Body of pancreas (tissue), 4 donors: ENCODE measurements around the gene POU2F2. TPM values are rescaled to one million over a fixed set of nuclear protein-coding genes. Genes with fewer than 3 reads are reported as not detected.

ENCODE experiments used
- ATAC-seq: fragments of 150-250 bp; one replicate; pipeline ENCODE4 v1.9.1; 2016
- DNase-seq, 4 donors: peaks; one replicate each; pipeline ENCODE4 v3.0.0-alpha.2; 2019
- H3K27ac ChIP-seq, 4 donors: fragments of 200-600 bp; sonication (generic); 1 replicate in 3 of 4; 2 replicates in 1 of 4; pipeline versions ENCODE4 v1.5.1 to v1.6.1; 2016 to 2019; ENCODE audit warnings: mild to moderate bottlenecking in 1 of 4, mixed read lengths in 1 of 4, moderate library complexity in 1 of 4
- H3K27me3 ChIP-seq, 2 donors: fragments of 200-600 bp; sonication (generic); one replicate each; pipeline ENCODE4 v1.6.0; 2016; ENCODE audit warnings: mild to moderate bottlenecking in 1 of 2
- H3K36me3 ChIP-seq, 2 donors: fragments of 200-600 bp; sonication (generic); replicated peaks in 1 of 2; 2 replicates each; pipeline ENCODE4 v1.5.1; 2016; ENCODE audit warnings: low read depth in 2 of 2; ENCODE audit not compliant: insufficient read depth in 1 of 2
- H3K4me1 ChIP-seq: fragments of 200-600 bp; sonication (generic); one replicate; pipeline ENCODE4 v1.6.0; 2016
- H3K4me3 ChIP-seq, 2 donors: fragments of 200-600 bp; sonication (generic); 1 replicate in 1 of 2; 2 replicates in 1 of 2; pipeline ENCODE4 v1.5.1; 2016 to 2019
- H3K9me3 ChIP-seq, 3 donors: fragments of 200-600 bp; sonication (generic); 1 replicate in 2 of 3; 2 replicates in 1 of 3; pipeline ENCODE4 v1.5.1; 2016
- CTCF ChIP-seq, 7 experiments: fragments of 450-650 bp in 4 of 7; fragments of 200-600 bp in 3 of 7; sonication (generic) in 3 of 7; IDR thresholded peaks; one replicate each; pipeline ENCODE4 v1.5.1; 2016 to 2019; ENCODE audit warnings: antibody characterized with exemption in 7 of 7
- POLR2A ChIP-seq, 3 donors: fragments of 450-650 bp; IDR thresholded peaks; one replicate each; pipeline ENCODE4 v1.6.1; 2016; ENCODE audit warnings: antibody characterized with exemption in 3 of 3, mild to moderate bottlenecking in 2 of 3
- WGBS, 2 donors: methylation state at CpG; one replicate each; pipeline ENCODE4 v1.1.5; 2017; 5-methylcytosine and 5-hydroxymethylcytosine counted together
- intact Hi-C: fragments of 100-400 bp; cut with DNase I; formaldehyde crosslinking; loops from one replicate; pipeline ENCODE4 v1.15.1; 2023
- total RNA-seq, 2 donors: library from RNA; depleted of rRNA; stranded (reverse); fragments of >200 nt; gene quantifications; one replicate each; pipeline ENCODE4 v1.1.0, GENCODE V29; 2016

POU2F2 gene
- total RNA-seq, 2 donors from 2014 or later, result under 0.01 to 1.6 TPM

- H3K4me3 ChIP-seq, result peak overlapping the region in 1 of 2 donors; percentile 18
- peaks cover 13% of the 10 kb centered on the region for H3K4me1 ChIP-seq
- DNase-seq (no peak), ATAC-seq (peak; percentile 62)
- WGBS, 2 donors, result 0% methylated on average over 20 to 30 of the region's 31 CpGs
- no peak overlapping the region for H3K27ac ChIP-seq
- H3K27me3 ChIP-seq, result peaks cover 0 to 28% of the 10 kb centered on the region in 2 donors
- no peaks in the 10 kb centered on the region for H3K36me3 ChIP-seq
- intact Hi-C loops, result no loop called here
- no peaks in the 10 kb centered on the region for H3K9me3 ChIP-seq
- TF ChIP-seq POLR2A (IDR thresholded peaks at IDR 0.05), result no peak
- TF ChIP-seq CTCF (IDR thresholded peaks at IDR 0.05), result no peak
These were observed 44.4 kb upstream of the POU2F2 start for GRCh38 chr19:42176649-42176989.

DNA sequence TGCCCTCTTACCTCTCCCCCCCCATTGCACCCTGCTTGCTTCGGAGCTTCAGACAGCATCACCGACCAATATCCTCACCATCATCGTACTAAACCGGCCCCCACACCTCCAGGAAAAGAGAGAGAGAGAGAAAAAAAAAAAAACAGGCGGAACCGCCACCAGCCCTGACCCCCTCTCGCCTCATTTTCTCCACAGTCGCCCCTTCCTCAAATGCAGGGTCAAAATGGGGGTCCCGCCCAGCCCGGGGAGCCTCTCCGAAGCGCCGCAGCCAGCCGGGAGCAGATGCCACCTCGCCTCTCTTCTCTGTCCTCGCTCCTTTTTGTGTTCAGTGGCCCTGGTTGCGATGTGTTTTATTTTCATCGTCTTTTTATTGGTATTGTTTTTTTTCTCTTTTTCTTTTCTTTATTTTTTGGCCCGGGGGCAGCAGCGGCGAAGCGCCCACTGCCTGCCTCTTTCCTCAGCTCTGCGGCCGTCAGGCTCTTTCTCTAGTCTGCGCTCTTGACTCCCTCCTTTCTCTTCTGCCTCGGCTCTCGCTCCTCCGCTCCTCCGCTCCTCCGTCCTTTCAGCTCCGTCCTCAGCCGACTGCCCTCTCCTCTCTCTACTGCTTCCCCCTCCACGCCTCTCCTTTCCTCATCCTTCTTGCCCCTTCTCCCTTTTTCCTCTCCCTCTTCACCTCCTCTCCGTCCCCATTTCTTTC lies 43.9 kb upstream of the POU2F2 start:
- intact Hi-C loops, result no loop called here
- TF ChIP-seq POLR2A (IDR thresholded peaks at IDR 0.05), result no peak
- H3K4me1 ChIP-seq, result peaks cover 13% of the 10 kb centered on the region
- peak overlapping the region in 1 of 2 donors; percentile 18 for H3K4me3 ChIP-seq
- no peaks in the 10 kb centered on the region for H3K9me3 ChIP-seq
- 4 to 5% methylated on average over 34 of the region's 34 CpGs for WGBS, 2 donors
- H3K27ac ChIP-seq, result no peak overlapping the region
- no peaks in the 10 kb centered on the region for H3K36me3 ChIP-seq
- H3K27me3 ChIP-seq, result peaks cover 0 to 28% of the 10 kb centered on the region in 2 donors
- DNase-seq, result no peak
- no peak for ATAC-seq

GRCh38 chr19:42174958-42175734 lies 42.9 kb upstream of the POU2F2 start:
- no peak for TF ChIP-seq POLR2A (IDR thresholded peaks at IDR 0.05)
- no peak for TF ChIP-seq CTCF (IDR thresholded peaks at IDR 0.05)
- no peak overlapping the region for H3K27ac ChIP-seq
- intact Hi-C loops, result no loop called here
- ATAC-seq, result no peak
- peaks cover 0 to 24% of the 10 kb centered on the region in 2 donors for H3K27me3 ChIP-seq
- H3K36me3 ChIP-seq, result no peaks in the 10 kb centered on the region
- 54 to 69% methylated on average over 6 of the region's 6 CpGs for WGBS, 2 donors
- H3K9me3 ChIP-seq, result no peaks in the 10 kb centered on the region
- DNase-seq, result no peak
- peaks cover 13% of the 10 kb centered on the region for H3K4me1 ChIP-seq
- no peak overlapping the region for H3K4me3 ChIP-seq

DNA sequence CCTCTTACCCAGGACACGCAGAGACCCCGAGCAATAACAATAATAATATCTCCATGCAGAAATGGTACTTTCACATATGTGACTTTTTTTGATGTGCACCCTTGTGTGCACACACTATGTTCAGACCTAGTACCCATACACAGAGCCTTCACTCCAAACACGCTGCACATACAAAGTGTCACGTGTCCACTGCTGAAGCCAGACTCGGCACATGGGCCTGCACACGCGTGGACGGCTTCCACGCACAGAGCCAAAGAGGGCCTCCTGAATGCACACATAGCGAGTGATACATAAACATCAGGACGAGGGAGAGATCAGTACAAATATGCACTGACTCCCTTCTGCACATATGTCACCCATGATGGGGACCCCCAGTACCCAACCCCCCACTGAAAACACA lies 41.9 kb upstream of the POU2F2 start:
- Histone ChIP-seq H3K27me3 (peaks cover 0 to 15% of the 10 kb centered on the region in 2 donors), H3K27ac (no peak overlapping the region), H3K4me1 (peaks cover 13% of the 10 kb centered on the region), H3K36me3 (no peaks in the 10 kb centered on the region), H3K9me3 (no peaks in the 10 kb centered on the region), H3K4me3 (no peak overlapping the region)
- no peak for DNase-seq
- intact Hi-C loops, result no loop called here
- 80 to 82% methylated on average over 11 of the region's 11 CpGs for WGBS, 2 donors
- ATAC-seq, result no peak
- TF ChIP-seq POLR2A (IDR thresholded peaks at IDR 0.05) (no peak), CTCF (IDR thresholded peaks at IDR 0.05) (no peak)

GRCh38 chr19:42173695-42174094 lies 41.4 kb upstream of the POU2F2 start:
- Histone ChIP-seq H3K4me3 (no peak overlapping the region), H3K4me1 (peaks cover 13% of the 10 kb centered on the region), H3K9me3 (no peaks in the 10 kb centered on the region), H3K27me3 (peaks cover 0 to 11% of the 10 kb centered on the region in 2 donors), H3K36me3 (no peaks in the 10 kb centered on the region), H3K27ac (no peak overlapping the region)
- no peak for DNase-seq
- intact Hi-C loops, result no loop called here
- no peak for ATAC-seq
- 71 to 84% methylated on average over 5 of the region's 5 CpGs for WGBS, 2 donors
- TF ChIP-seq CTCF (IDR thresholded peaks at IDR 0.05), result no peak
- no peak for TF ChIP-seq POLR2A (IDR thresholded peaks at IDR 0.05)
